ENCODE measurements around the gene SIRT4.
"Not testable (repeated sequence)": the region's sequence is repeated elsewhere in the genome, so short reads cannot be mapped to it uniquely, and the experiment has no call there.

Gene SIRT4

GRCh38 chr12:120324841-120325417 lies 22.8 kb downstream of the SIRT4 start:
- Histone ChIP-seq H3K36me3 (ENCODE audit: insufficient read depth, low read length) (no peaks in the 10 kb centered on the region), H3K9ac (ENCODE audit: insufficient read length) (no peak overlapping the region), H3K4me3 (peak overlapping the region; percentile 89; the same call in 1 of the 2 replicates)

DNA sequence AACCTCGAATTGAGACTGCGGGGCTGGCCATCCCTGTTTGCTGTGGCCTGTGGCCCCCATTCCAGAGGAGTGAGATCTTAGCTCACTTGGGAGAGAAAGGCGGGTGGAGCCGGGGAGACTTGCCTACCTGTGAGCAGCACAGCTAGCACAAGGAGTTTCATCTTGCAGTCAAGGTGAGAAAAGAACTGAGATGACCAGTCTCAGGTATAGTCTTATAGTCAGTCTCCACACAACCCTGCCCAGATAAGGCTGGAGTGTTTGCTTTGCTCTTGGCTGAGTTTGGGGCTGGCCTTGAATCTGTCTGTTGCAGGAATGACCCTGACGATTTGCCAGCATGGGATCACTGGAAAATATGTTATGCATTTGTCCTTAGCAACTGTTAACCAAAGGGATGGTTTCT lies 25.5 kb downstream of the SIRT4 start, which contains the start of gene PLA2G1B:
Gene PLA2G1B (minus strand): TSS at position 187 of the 400 bp plus-strand sequence. CDS start 26 bp downstream, at position 161.
- no peak within 1 kb of the TSS for H3K9ac ChIP-seq (ENCODE audit: insufficient read length)
- no peaks in the 10 kb centered on the region for H3K9me3 ChIP-seq (ENCODE audit: low read depth, low read length)
- DNase-seq (ENCODE audit: low read depth, low spot score): no peak
- no peak for TF ChIP-seq FOXP2 (optimal IDR thresholded peaks at IDR 0.05; ENCODE audit: control extremely low read depth, extremely low read length, insufficient read depth)
- no peak for TF ChIP-seq EZH2 (IDR thresholded peaks at IDR 0.05)
- no peak for TF ChIP-seq POLR2AphosphoS5 (IDR thresholded peaks at IDR 0.05; ENCODE audit: borderline replicate concordance, low read depth, low read length)
- no peak within 1 kb of the TSS for H3K27ac ChIP-seq
- H3K36me3 ChIP-seq (ENCODE audit: insufficient read depth, low read length): no peaks in the 10 kb centered on the region
- no peak within 1 kb of the TSS for H3K4me3 ChIP-seq

More at GRCh38 chr12:120324841-120325417, 22.8 kb downstream of the SIRT4 start:
- Histone ChIP-seq H3K27ac (no peak overlapping the region), H3K9me3 (ENCODE audit: low read depth, low read length) (no peaks in the 10 kb centered on the region)
- TF ChIP-seq POLR2AphosphoS5 (IDR thresholded peaks at IDR 0.05; ENCODE audit: borderline replicate concordance, low read depth, low read length) (no peak), EZH2 (IDR thresholded peaks at IDR 0.05) (no peak), FOXP2 (optimal IDR thresholded peaks at IDR 0.05; ENCODE audit: control extremely low read depth, extremely low read length, insufficient read depth) (no peak)
- DNase-seq (ENCODE audit: low read depth, low spot score): no peak

DNA sequence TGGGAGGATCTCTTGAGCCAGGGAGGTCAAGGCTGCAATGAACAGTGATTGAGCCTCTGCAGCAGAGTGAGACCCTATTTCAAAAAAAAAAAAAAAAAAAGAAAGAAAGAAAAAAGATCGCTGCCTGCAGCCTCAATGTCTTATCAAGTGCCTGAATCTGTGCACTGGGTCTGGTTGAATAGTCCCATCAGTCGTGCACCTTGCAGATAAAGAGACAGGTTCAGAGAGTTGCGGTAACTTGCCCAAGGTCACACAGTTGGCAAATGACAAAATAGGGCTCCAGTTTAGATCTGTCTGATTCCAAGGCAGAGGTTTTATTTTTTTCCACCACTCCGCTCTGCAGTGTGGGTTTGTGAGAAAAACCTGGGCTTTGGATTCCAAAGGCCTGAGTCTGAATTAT lies 26.1 kb downstream of the SIRT4 start:
- Histone ChIP-seq H3K9me3 (ENCODE audit: low read depth, low read length) (no peaks in the 10 kb centered on the region), H3K27ac (no peak overlapping the region), H3K9ac (ENCODE audit: insufficient read length) (no peak overlapping the region), H3K4me3 (no peak overlapping the region), H3K36me3 (ENCODE audit: insufficient read depth, low read length) (no peaks in the 10 kb centered on the region)
- no peak for DNase-seq (ENCODE audit: low read depth, low spot score)
- TF ChIP-seq FOXP2 (optimal IDR thresholded peaks at IDR 0.05; ENCODE audit: control extremely low read depth, extremely low read length, insufficient read depth): no peak
- no peak for TF ChIP-seq EZH2 (IDR thresholded peaks at IDR 0.05)
- no peak for TF ChIP-seq POLR2AphosphoS5 (IDR thresholded peaks at IDR 0.05; ENCODE audit: borderline replicate concordance, low read depth, low read length)

DNA sequence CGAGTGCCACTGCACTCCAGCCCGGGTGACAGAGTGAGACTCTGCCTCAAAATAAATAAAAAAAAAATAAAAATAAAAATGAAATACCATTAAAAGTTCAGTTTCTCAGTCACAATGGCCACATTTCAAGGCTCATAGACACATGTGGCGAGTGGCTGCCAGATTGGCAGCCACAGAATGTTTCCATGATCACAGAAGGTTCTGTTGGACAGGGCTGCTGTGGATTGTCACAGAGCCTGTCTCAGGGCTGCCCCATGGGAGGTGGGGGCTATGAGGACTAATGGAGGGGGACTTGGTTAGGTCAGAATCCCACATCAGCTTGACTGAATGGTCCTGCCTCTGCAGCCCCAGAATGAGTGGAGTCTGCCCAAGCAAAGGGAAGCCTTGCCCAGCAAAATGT lies 29.3 kb downstream of the SIRT4 start:
- DNase-seq (ENCODE audit: low read depth, low spot score): no peak
- Histone ChIP-seq H3K27ac (no peak overlapping the region), H3K36me3 (ENCODE audit: insufficient read depth, low read length) (no peaks in the 10 kb centered on the region), H3K4me3 (no peak overlapping the region), H3K9ac (ENCODE audit: insufficient read length) (no peak overlapping the region), H3K9me3 (ENCODE audit: low read depth, low read length) (no peaks in the 10 kb centered on the region)
- TF ChIP-seq POLR2AphosphoS5 (IDR thresholded peaks at IDR 0.05; ENCODE audit: borderline replicate concordance, low read depth, low read length) (no peak), FOXP2 (optimal IDR thresholded peaks at IDR 0.05; ENCODE audit: control extremely low read depth, extremely low read length, insufficient read depth) (no peak), EZH2 (IDR thresholded peaks at IDR 0.05) (no peak)

DNA sequence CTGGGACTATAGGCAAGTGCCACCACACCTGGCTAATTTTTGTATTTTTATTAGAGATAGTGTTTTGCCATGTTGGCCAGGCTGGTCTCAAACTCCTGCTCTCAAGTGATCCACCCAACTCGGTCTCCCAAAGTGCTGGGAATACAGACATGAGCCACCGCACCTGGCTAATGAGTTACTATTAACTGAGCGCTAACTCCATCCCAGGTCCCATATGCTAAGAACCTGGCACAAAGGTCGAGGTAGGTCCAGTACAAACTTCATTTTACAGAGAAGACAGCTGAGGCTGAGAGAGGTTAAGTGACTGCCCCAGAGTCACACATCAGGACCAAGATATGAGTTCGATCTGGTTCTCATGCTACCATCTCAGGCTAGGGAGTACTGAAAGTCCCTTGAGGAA lies 29.9 kb downstream of the SIRT4 start:
- TF ChIP-seq FOXP2 (optimal IDR thresholded peaks at IDR 0.05; ENCODE audit: control extremely low read depth, extremely low read length, insufficient read depth) (no peak), POLR2AphosphoS5 (IDR thresholded peaks at IDR 0.05; ENCODE audit: borderline replicate concordance, low read depth, low read length) (no peak), EZH2 (IDR thresholded peaks at IDR 0.05) (no peak)
- H3K27ac ChIP-seq: no peak overlapping the region
- H3K9me3 ChIP-seq (ENCODE audit: low read depth, low read length): peaks cover 3% of the 10 kb centered on the region; the same call in 1 of the 2 replicates
- no peak overlapping the region for H3K9ac ChIP-seq (ENCODE audit: insufficient read length)
- H3K4me3 ChIP-seq: no peak overlapping the region
- H3K36me3 ChIP-seq (ENCODE audit: insufficient read depth, low read length): no peaks in the 10 kb centered on the region
- no peak for DNase-seq (ENCODE audit: low read depth, low spot score)

DNA sequence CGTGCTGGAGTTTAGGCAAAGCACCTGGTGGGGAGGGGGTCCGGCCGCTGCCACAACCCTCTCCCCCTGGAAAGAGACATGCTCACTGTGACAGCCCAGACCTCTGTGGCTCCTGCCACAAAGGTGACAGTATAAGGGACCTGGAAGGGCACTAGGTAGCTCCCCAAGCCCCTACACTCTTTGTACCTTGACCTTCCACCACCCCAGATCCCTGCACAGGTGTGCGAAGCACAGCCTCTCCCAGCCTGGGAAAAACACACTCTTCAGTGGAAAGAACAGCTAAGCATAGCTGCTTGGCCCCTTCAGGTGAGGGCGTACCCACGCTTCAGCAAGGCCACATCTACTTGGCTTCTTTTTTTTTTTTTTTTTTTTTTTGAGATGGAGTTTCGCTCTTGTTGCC lies 30.4 kb downstream of the SIRT4 start:
- Histone ChIP-seq H3K4me3 (no peak overlapping the region), H3K9ac (ENCODE audit: insufficient read length) (no peak overlapping the region), H3K36me3 (ENCODE audit: insufficient read depth, low read length) (no peaks in the 10 kb centered on the region), H3K27ac (no peak overlapping the region), H3K9me3 (ENCODE audit: low read depth, low read length) (peaks cover 3% of the 10 kb centered on the region; the same call in 1 of the 2 replicates)
- TF ChIP-seq EZH2 (IDR thresholded peaks at IDR 0.05): no peak
- no peak for TF ChIP-seq POLR2AphosphoS5 (IDR thresholded peaks at IDR 0.05; ENCODE audit: borderline replicate concordance, low read depth, low read length)
- TF ChIP-seq FOXP2 (optimal IDR thresholded peaks at IDR 0.05; ENCODE audit: control extremely low read depth, extremely low read length, insufficient read depth): no peak
- no peak for DNase-seq (ENCODE audit: low read depth, low spot score)

GRCh38 chr12:120335447-120335846 lies 33.3 kb downstream of the SIRT4 start:
- H3K9ac ChIP-seq (ENCODE audit: insufficient read length); DNase-seq (ENCODE audit: low read depth, low spot score); H3K9me3 ChIP-seq (ENCODE audit: low read depth, low read length); H3K4me3 ChIP-seq; H3K36me3 ChIP-seq (ENCODE audit: insufficient read depth, low read length); H3K27ac ChIP-seq: not testable (repeated sequence)

DNA sequence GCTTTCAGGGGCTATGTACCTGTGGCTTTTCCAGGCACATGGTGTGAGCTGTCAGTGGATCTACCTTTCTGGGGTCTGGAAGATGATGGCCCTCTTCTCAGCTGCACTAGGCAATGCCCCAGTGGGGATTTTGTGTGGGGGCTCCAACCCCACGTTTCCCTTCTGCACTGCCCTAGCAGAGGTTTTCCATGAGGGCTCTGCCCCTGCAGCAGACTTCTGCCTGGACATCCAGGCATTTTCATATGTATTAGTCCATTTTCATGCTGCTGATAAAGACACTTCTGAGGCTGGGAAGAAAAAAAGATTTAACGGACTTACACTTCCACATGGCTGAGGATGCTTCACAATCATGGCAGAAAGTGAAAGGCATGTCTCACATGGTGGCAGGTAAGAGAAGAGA lies 34.3 kb downstream of the SIRT4 start:
- not testable (repeated sequence) for H3K4me3 ChIP-seq; H3K9ac ChIP-seq (ENCODE audit: insufficient read length); H3K9me3 ChIP-seq (ENCODE audit: low read depth, low read length); H3K36me3 ChIP-seq (ENCODE audit: insufficient read depth, low read length); DNase-seq (ENCODE audit: low read depth, low spot score); H3K27ac ChIP-seq

DNA sequence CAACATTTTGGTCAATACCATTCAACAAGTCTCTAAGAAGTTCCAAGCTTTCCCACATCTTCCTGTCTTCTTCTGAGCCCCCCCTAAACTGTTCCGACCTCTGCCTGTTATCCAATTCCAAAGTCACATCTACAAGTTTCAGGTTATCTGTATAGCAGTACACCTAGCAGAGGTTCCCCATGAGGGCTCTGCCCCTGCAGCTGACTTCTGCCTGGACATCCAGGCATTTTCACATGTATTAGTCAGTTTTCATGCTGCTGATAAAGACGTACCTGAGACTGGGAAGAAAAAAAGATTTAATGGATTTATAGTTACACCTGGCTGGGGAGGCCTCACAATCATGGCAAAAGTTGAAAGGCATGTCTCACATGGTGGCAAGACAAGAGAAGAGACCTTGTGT lies 35.6 kb downstream of the SIRT4 start:
- no peaks in the 10 kb centered on the region for H3K36me3 ChIP-seq (ENCODE audit: insufficient read depth, low read length)
- no peak overlapping the region for H3K4me3 ChIP-seq
- H3K9me3 ChIP-seq (ENCODE audit: low read depth, low read length): peaks cover 3% of the 10 kb centered on the region; the same call in 1 of the 2 replicates
- TF ChIP-seq FOXP2 (optimal IDR thresholded peaks at IDR 0.05; ENCODE audit: control extremely low read depth, extremely low read length, insufficient read depth): no peak
- TF ChIP-seq POLR2AphosphoS5 (IDR thresholded peaks at IDR 0.05; ENCODE audit: borderline replicate concordance, low read depth, low read length): no peak
- TF ChIP-seq EZH2 (IDR thresholded peaks at IDR 0.05): no peak
- H3K27ac ChIP-seq: no peak overlapping the region
- no peak overlapping the region for H3K9ac ChIP-seq (ENCODE audit: insufficient read length)
- no peak for DNase-seq (ENCODE audit: low read depth, low spot score)

All from SK-N-MC (cell line).